SK-N-SH treated with all-trans-retinoic acid at 6 μM for 48 hours (cell line): ENCODE results near the gene CERT1.

ENCODE experiments used
- ATAC-seq: fragments of 200-7000 bp; cut with Tn5 transposase; 3 replicates; pipeline ENCODE4 v1.9.1; 2020; ENCODE audit warnings: mild to moderate bottlenecking, moderate library complexity
- ARNTL ChIP-seq: fragments of 450-650 bp; formaldehyde crosslinking; IDR thresholded peaks from 2 replicates; pipeline ENCODE4 v1.5.0; 2020; ENCODE audit warnings: low read depth, mild to moderate bottlenecking, moderate library complexity, borderline replicate concordance
- BACH2 ChIP-seq: fragments of 250-450 bp; sonication (Bioruptor Pico); IDR thresholded peaks from 2 replicates; pipeline ENCODE4 v1.9.0; 2021; ENCODE audit warnings: mild to moderate bottlenecking, borderline replicate concordance
- CSDC2 ChIP-seq: fragments of 250-450 bp; sonication (Bioruptor Pico); IDR thresholded peaks from 2 replicates; pipeline ENCODE4 v1.5.0; 2020; ENCODE audit warnings: mild to moderate bottlenecking, moderate library complexity
- CSRNP3 ChIP-seq: fragments of 250-450 bp; sonication (Bioruptor Pico); IDR thresholded peaks from 2 replicates; pipeline ENCODE4 v1.5.1; 2021; ENCODE audit warnings: mild to moderate bottlenecking, moderate library complexity
- ESRRG ChIP-seq: fragments of 250-450 bp; sonication (Bioruptor Pico); IDR thresholded peaks from 2 replicates; pipeline ENCODE4 v1.6.1; 2021; ENCODE audit warnings: mild to moderate bottlenecking
- GLIS3 ChIP-seq: fragments of 250-450 bp; sonication (Bioruptor Pico); IDR thresholded peaks from 2 replicates; pipeline ENCODE4 v1.5.0; 2020; ENCODE audit warnings: mild to moderate bottlenecking, moderate library complexity
- ISL1 ChIP-seq: fragments of 250-450 bp; sonication (Bioruptor Pico); IDR thresholded peaks from 2 replicates; pipeline ENCODE4 v2.1.2; 2022; ENCODE audit warnings: mild to moderate bottlenecking, moderate library complexity
- OSR1 ChIP-seq: fragments of 250-450 bp; sonication (Bioruptor Pico); IDR thresholded peaks from 2 replicates; pipeline ENCODE4 v1.8.0; 2022; ENCODE audit warnings: moderate library complexity, mild to moderate bottlenecking, inconsistent platforms
- PATZ1 ChIP-seq: fragments of 250-450 bp; sonication (Bioruptor Pico); IDR thresholded peaks from 2 replicates; pipeline ENCODE4 v1.8.0; 2020; ENCODE audit warnings: mild to moderate bottlenecking, moderate library complexity, borderline replicate concordance
- POU6F1 ChIP-seq: fragments of 250-450 bp; sonication (Bioruptor Pico); IDR thresholded peaks from 2 replicates; pipeline ENCODE4 v1.8.0; 2021; ENCODE audit warnings: low read depth, mild to moderate bottlenecking, moderate library complexity, borderline replicate concordance
- PPARA ChIP-seq: fragments of 250-450 bp; sonication (Bioruptor Pico); IDR thresholded peaks from 2 replicates; pipeline ENCODE4 v1.5.0; 2020; ENCODE audit warnings: mild to moderate bottlenecking, borderline replicate concordance
- RARB ChIP-seq: fragments of 250-450 bp; sonication (Bioruptor Pico); IDR thresholded peaks from 2 replicates; pipeline ENCODE4 v1.8.0; 2021; ENCODE audit warnings: mild to moderate bottlenecking, moderate library complexity
- SNAI2 ChIP-seq: fragments of 250-450 bp; sonication (Bioruptor Pico); IDR thresholded peaks from 2 replicates; pipeline ENCODE4 v1.5.0; 2020; ENCODE audit warnings: mild to moderate bottlenecking, moderate library complexity
- TCF4 ChIP-seq: fragments of 250-450 bp; sonication (Bioruptor Pico); IDR thresholded peaks from 2 replicates; pipeline ENCODE4 v1.8.0; 2021; ENCODE audit warnings: mild to moderate bottlenecking, moderate library complexity, borderline replicate concordance
- TSHZ2 ChIP-seq: fragments of 250-450 bp; sonication (Bioruptor Pico); IDR thresholded peaks from 2 replicates; pipeline ENCODE4 v1.5.0; 2020; ENCODE audit warnings: mild to moderate bottlenecking, moderate library complexity
- ZC3H10 ChIP-seq: fragments of 250-450 bp; sonication (Bioruptor Pico); IDR thresholded peaks from 2 replicates; pipeline ENCODE4 v1.5.1; 2021; ENCODE audit warnings: mild to moderate bottlenecking, moderate library complexity
- ZFP3 ChIP-seq: fragments of 250-450 bp; sonication (Bioruptor Pico); IDR thresholded peaks from 2 replicates; pipeline ENCODE4 v1.5.0; 2020; ENCODE audit warnings: mild to moderate bottlenecking, moderate library complexity
- ZFP30 ChIP-seq: fragments of 450-650 bp; formaldehyde crosslinking; IDR thresholded peaks from 2 replicates; pipeline ENCODE4 v1.5.0; 2022; ENCODE audit warnings: mild to moderate bottlenecking, moderate library complexity
- ZNF565 ChIP-seq: fragments of 450-650 bp; formaldehyde crosslinking; conservative IDR thresholded peaks from 2 replicates; pipeline ENCODE4 v1.5.0; 2020; ENCODE audit warnings: low read depth, mild to moderate bottlenecking, moderate library complexity
- ZNF70 ChIP-seq: fragments of 450-650 bp; formaldehyde crosslinking; IDR thresholded peaks from 2 replicates; pipeline ENCODE4 v1.5.0; 2020; ENCODE audit warnings: mild to moderate bottlenecking, moderate library complexity
- ZNF8 ChIP-seq: fragments of 450-650 bp; formaldehyde crosslinking; IDR thresholded peaks from 2 replicates; pipeline ENCODE4 v1.5.0; 2020; ENCODE audit warnings: mild to moderate bottlenecking, moderate library complexity
- TF ChIP-seq, protein P1 (sequence below): fragments of 250-450 bp; sonication (Bioruptor Pico); IDR thresholded peaks from 2 replicates; pipeline ENCODE4 v1.5.1; 2020; ENCODE audit warnings: low read depth, mild to moderate bottlenecking, moderate library complexity

The CERT1 gene

DNA sequence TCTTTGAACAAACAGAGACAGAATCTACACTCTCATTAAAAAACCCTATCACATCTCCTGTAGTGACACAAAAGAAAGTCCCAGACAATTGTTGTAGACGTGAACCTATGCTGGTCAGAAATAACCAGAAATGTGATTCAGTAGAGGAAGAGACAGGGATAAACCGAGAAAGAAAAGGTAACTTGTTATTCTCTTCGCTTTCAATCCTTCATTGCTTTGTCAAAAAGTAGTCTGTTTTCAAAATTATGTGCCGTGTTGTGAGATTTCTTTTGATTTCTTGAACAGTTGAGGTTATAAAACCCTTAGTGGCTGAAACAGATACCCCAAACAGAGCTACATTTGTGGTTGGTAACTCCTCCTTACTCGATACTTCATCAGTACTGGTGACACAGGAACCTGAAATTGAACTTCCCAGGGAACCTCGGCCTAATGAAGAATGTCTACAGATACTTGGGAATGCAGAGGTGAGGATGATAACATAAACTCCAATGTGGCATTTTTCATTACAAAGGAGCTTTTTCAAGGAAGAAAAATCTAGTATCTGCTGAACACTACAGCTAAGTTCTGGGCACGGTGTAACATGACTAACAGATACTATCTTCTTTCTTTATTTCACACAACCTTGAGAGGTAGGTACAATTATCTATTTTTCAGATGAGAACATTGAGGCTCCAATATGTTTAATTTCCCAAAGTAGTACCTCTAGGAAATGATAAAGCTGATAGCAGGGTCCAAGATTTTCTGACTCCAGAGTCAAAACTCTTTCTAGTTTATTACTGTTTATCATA is 160.1 kb downstream of the CERT1 start:
- no peak for ATAC-seq
- TF ChIP-seq ZFP30 (CRISPR knock-in tag): no peak
- no peak for TF ChIP-seq ISL1 (CRISPR knock-in tag)

- no peak for ATAC-seq
- TF ChIP-seq PPARA (no peak), POU6F1 (CRISPR knock-in tag) (no peak)
Observed at GRCh38 chr5:75349663-75350062, 161.8 kb downstream of the CERT1 start.

GRCh38 chr5:75348241-75348640 is 163.2 kb downstream of the CERT1 start:
- ATAC-seq: no peak
- TF ChIP-seq, protein P1, sequence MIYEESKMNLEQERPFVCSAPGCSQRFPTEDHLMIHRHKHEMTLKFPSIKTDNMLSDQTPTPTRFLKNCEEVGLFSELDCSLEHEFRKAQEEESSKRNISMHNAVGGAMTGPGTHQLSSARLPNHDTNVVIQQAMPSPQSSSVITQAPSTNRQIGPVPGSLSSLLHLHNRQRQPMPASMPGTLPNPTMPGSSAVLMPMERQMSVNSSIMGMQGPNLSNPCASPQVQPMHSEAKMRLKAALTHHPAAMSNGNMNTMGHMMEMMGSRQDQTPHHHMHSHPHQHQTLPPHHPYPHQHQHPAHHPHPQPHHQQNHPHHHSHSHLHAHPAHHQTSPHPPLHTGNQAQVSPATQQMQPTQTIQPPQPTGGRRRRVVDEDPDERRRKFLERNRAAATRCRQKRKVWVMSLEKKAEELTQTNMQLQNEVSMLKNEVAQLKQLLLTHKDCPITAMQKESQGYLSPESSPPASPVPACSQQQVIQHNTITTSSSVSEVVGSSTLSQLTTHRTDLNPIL (CRISPR knock-in tag): no peak
- no peak for TF ChIP-seq ZFP30 (CRISPR knock-in tag)
- no peak for TF ChIP-seq GLIS3
- no peak for TF ChIP-seq ZNF565 (CRISPR knock-in tag)
- TF ChIP-seq ARNTL (CRISPR knock-in tag): no peak
- TF ChIP-seq TCF4 (CRISPR knock-in tag): no peak
- TF ChIP-seq RARB (CRISPR knock-in tag): no peak
- no peak for TF ChIP-seq PPARA

DNA sequence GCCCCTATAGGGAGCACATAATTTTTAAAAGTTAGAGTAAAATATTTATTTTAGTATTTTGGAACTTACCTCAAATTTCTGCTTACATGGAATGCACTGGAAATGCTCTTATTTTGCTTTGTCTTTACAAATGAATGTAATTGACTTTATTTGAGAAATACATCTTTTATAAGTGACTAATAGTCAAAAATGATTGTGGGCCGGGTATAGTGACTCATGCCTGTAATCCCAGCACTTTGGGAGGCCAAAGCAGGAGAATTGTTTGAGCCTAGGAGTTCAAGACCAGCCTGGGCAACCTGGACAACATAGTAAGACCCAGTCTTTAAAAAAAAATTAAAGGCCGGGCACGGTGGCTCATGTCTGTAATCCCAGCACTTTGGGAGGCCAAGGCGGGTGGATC is 168.6 kb downstream of the CERT1 start:
- TF ChIP-seq BACH2 (no peak), SNAI2 (CRISPR knock-in tag) (no peak), ESRRG (CRISPR knock-in tag) (no peak), TSHZ2 (CRISPR knock-in tag) (no peak), ISL1 (CRISPR knock-in tag) (no peak), ZNF565 (CRISPR knock-in tag) (no peak), ZFP3 (CRISPR knock-in tag) (no peak), OSR1 (CRISPR knock-in tag) (no peak), ZC3H10 (CRISPR knock-in tag) (no peak), ZNF70 (CRISPR knock-in tag) (no peak), RARB (CRISPR knock-in tag) (no peak), PATZ1 (CRISPR knock-in tag) (no peak), CSDC2 (CRISPR knock-in tag) (no peak), TCF4 (CRISPR knock-in tag) (no peak), POU6F1 (CRISPR knock-in tag) (no peak), PPARA (no peak), CSRNP3 (CRISPR knock-in tag) (no peak), GLIS3 (no peak), ZNF8 (CRISPR knock-in tag) (no peak)
- TF ChIP-seq, protein P1 (CRISPR knock-in tag): no peak
- no peak for ATAC-seq
